ENCODE data around the gene THAP4. TPM values are rescaled to one million over a fixed set of nuclear protein-coding genes. Genes with fewer than 3 reads are reported as not detected.

THAP4 gene
- total RNA-seq, 1 experiment from 2014 or later, result 88.6 TPM

GRCh38 chr2:241553512-241553830 lies 83.5 kb downstream of the THAP4 start:
- Mint-ChIP-seq H3K4me1 (peaks cover 41% of the 10 kb centered on the region), H3K4me3 (no peak overlapping the region), H3K27ac (no peak overlapping the region), H3K9me3 (peaks cover 12% of the 10 kb centered on the region), H3K27me3 (ENCODE audit: low read depth) (peaks cover 4% of the 10 kb centered on the region; the same call in 1 of the 2 replicates), H3K36me3 (peaks cover 6% of the 10 kb centered on the region)
- ChIA-PET POLR2A (no interaction called here), CTCF (interaction anchor here (1.1 kb wide), 1 partner anchor 42 kb away, joined by 3 read pairs; no protein-coding TSS in a partner anchor)
- ATAC-seq (no peak), DNase-seq (ENCODE audit: low spot score) (no peak)
- no peak for TF ChIP-seq ZBTB21 (CRISPR knock-in tag; IDR thresholded peaks at IDR 0.05; ENCODE audit: borderline replicate concordance)
- TF ChIP-seq ATF2 (CRISPR knock-in tag; IDR thresholded peaks at IDR 0.05; ENCODE audit: borderline replicate concordance, low read depth), result no peak
- TF ChIP-seq, protein P1, sequence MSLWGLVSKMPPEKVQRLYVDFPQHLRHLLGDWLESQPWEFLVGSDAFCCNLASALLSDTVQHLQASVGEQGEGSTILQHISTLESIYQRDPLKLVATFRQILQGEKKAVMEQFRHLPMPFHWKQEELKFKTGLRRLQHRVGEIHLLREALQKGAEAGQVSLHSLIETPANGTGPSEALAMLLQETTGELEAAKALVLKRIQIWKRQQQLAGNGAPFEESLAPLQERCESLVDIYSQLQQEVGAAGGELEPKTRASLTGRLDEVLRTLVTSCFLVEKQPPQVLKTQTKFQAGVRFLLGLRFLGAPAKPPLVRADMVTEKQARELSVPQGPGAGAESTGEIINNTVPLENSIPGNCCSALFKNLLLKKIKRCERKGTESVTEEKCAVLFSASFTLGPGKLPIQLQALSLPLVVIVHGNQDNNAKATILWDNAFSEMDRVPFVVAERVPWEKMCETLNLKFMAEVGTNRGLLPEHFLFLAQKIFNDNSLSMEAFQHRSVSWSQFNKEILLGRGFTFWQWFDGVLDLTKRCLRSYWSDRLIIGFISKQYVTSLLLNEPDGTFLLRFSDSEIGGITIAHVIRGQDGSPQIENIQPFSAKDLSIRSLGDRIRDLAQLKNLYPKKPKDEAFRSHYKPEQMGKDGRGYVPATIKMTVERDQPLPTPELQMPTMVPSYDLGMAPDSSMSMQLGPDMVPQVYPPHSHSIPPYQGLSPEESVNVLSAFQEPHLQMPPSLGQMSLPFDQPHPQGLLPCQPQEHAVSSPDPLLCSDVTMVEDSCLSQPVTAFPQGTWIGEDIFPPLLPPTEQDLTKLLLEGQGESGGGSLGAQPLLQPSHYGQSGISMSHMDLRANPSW (CRISPR knock-in tag; conservative IDR thresholded peaks at IDR 0.05; ENCODE audit: low read depth), result no peak
- TF ChIP-seq ATF1 (CRISPR knock-in tag; IDR thresholded peaks at IDR 0.05), result no peak
- no peak for TF ChIP-seq NR2C2 (CRISPR knock-in tag; IDR thresholded peaks at IDR 0.05)

DNA sequence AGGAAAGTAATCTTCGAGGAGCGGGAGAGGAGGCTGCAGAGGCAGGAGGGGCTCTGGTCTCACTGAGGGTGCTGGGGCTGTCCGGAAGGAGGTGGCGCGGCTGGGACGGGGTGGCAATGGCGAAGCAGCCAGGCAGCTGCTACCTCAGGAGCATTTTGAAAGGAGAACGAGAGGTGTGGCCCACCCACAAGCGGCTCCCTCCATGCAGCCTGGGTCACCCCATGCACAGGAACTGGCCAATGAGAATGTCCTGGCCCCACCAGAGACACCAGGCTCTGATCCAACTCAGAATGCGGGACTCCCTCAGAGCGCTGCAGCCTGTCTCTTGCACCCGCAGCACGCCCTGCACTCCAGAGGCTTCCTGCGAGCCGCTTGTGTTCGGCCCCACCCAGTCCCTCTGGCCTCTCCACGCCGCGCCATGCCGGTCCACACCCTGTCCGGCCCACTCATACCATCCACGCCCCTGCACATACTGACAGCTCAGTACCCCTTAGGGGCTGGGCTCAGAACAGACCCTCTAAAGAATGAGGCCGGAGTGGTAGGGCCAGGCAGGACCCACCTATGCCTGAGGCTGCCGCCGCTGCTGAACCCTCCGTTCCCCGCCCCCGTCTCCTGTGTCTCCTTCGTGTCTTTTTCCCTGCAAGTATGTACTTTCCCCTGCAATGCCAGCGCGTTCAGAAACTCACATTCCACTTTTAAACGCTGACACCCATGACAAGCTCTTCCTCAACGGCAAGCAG lies 84.8 kb downstream of the THAP4 start:
- ChIA-PET POLR2A (no interaction called here), CTCF (interaction anchor here (1.1 kb wide), 1 partner anchor 43 kb away, joined by 3 read pairs; no protein-coding TSS in a partner anchor)
- H3K4me3 Mint-ChIP-seq, result no peak overlapping the region
- TF ChIP-seq ZNF396 (CRISPR knock-in tag; IDR thresholded peaks at IDR 0.05; ENCODE audit: borderline replicate concordance) (no peak), GTF2I (CRISPR knock-in tag; conservative IDR thresholded peaks at IDR 0.05) (no peak), FOXJ3 (CRISPR knock-in tag; IDR thresholded peaks at IDR 0.05; ENCODE audit: borderline replicate concordance) (no peak), TEAD1 (CRISPR knock-in tag; IDR thresholded peaks at IDR 0.05) (no peak), CTCF (IDR thresholded peaks at IDR 0.05) (no peak), ETV6 (CRISPR knock-in tag; IDR thresholded peaks at IDR 0.05) (no peak), PRDM15 (CRISPR knock-in tag; IDR thresholded peaks at IDR 0.05) (no peak), FOXP1 (CRISPR knock-in tag; IDR thresholded peaks at IDR 0.05; ENCODE audit: borderline replicate concordance) (no peak), TEAD4 (CRISPR knock-in tag; IDR thresholded peaks at IDR 0.05) (no peak), ATF2 (CRISPR knock-in tag; IDR thresholded peaks at IDR 0.05; ENCODE audit: borderline replicate concordance, low read depth) (no peak), GRHL2 (CRISPR knock-in tag; IDR thresholded peaks at IDR 0.05; ENCODE audit: insufficient replicate concordance, severe bottlenecking) (no peak), OVOL2 (CRISPR knock-in tag; IDR thresholded peaks at IDR 0.05; ENCODE audit: borderline replicate concordance) (no peak), MXD4 (CRISPR knock-in tag; IDR thresholded peaks at IDR 0.05; ENCODE audit: borderline replicate concordance) (no peak)
- TF ChIP-seq, protein P2, sequence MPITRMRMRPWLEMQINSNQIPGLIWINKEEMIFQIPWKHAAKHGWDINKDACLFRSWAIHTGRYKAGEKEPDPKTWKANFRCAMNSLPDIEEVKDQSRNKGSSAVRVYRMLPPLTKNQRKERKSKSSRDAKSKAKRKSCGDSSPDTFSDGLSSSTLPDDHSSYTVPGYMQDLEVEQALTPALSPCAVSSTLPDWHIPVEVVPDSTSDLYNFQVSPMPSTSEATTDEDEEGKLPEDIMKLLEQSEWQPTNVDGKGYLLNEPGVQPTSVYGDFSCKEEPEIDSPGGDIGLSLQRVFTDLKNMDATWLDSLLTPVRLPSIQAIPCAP (CRISPR knock-in tag; IDR thresholded peaks at IDR 0.05), result no peak
- TF ChIP-seq, protein P3, sequence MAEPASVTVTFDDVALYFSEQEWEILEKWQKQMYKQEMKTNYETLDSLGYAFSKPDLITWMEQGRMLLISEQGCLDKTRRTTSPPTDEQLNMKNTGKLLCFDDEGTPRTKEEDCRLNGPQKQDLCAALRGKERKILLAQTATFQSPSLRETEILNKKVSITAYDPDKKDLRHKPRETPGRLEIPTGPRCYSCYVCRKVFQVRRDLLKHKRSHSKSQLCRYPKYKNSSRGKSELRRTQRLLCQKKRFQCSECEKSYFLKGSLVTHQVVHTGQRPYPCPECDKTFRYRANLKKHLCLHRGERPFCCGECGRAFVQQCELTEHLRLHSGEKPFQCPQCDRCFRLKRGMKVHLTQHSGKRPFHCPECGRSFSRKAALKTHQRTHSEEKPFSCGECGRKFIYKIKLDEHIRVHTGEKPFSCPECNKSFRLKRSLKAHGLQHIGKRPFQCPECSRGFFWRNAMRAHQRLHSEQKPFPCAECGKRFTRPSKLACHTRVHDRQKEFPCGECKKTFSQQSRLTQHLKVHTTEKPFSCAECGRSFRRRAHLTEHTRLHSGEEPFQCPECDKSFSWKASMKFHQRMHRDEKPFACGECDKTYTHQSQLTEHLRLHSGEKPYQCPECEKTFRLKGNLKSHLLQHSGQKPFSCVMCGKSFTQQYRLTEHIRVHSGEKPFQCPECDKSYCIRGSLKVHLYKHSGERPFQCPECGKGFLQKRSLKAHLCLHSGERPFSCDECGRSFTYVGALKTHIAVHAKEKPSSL (CRISPR knock-in tag; conservative IDR thresholded peaks at IDR 0.05), result no peak
- peaks cover 34% of the 10 kb centered on the region for H3K4me1 Mint-ChIP-seq
- peaks cover 7% of the 10 kb centered on the region for H3K9me3 Mint-ChIP-seq
- peaks cover 4% of the 10 kb centered on the region; the same call in 1 of the 2 replicates for H3K27me3 Mint-ChIP-seq (ENCODE audit: low read depth)
- ATAC-seq, result no peak
- no peak overlapping the region for H3K27ac Mint-ChIP-seq
- DNase-seq (ENCODE audit: low spot score), result no peak
- H3K36me3 Mint-ChIP-seq, result peaks cover 6% of the 10 kb centered on the region

Measured in WTC11 (cell line).